Osteocyte (in vitro differentiated cells): ENCODE measurements around the gene C5orf46. TPM values are rescaled to one million over a fixed set of nuclear protein-coding genes. Genes with fewer than 3 reads are reported as not detected.
"Not testable (repeated sequence)": the region's sequence is repeated elsewhere in the genome, so short reads cannot be mapped to it uniquely, and the experiment has no call there.

Source experiments
- DNase-seq: peaks from one replicate; pipeline ENCODE4 v3.0.0; 2021; ENCODE audit warnings: mixed read lengths; ENCODE audit not compliant: unreplicated experiment; ENCODE audit errors: extremely low spot score
- H3K27ac Mint-ChIP-seq: one replicate; pipeline ENCODE4 v1.8.0; 2021; ENCODE audit warnings: mild to moderate bottlenecking, mixed read lengths; ENCODE audit not compliant: unreplicated experiment
- H3K27me3 Mint-ChIP-seq: one replicate; pipeline ENCODE4 v1.8.0; 2021; ENCODE audit warnings: mixed read lengths; ENCODE audit not compliant: unreplicated experiment
- H3K36me3 Mint-ChIP-seq: one replicate; pipeline ENCODE4 v1.8.0; 2021; ENCODE audit warnings: mixed read lengths; ENCODE audit not compliant: unreplicated experiment
- H3K4me1 Mint-ChIP-seq: one replicate; pipeline ENCODE4 v1.8.0; 2021; ENCODE audit warnings: mixed read lengths; ENCODE audit not compliant: unreplicated experiment
- H3K4me3 Mint-ChIP-seq: one replicate; pipeline ENCODE4 v1.8.0; 2021; ENCODE audit warnings: mild to moderate bottlenecking, moderate library complexity, mixed read lengths; ENCODE audit not compliant: unreplicated experiment
- H3K9me3 Mint-ChIP-seq: one replicate; pipeline ENCODE4 v1.8.0; 2021; ENCODE audit warnings: mixed read lengths; ENCODE audit not compliant: unreplicated experiment
- long read RNA-seq: library from polyadenylated mRNA; unstranded; transcript quantifications from one replicate; pipeline ENCODE4 v2.0.0, GENCODE V29; 2021
- total RNA-seq: library from RNA; stranded (reverse); gene quantifications from 2 replicates; pipeline ENCODE4 v1.2.1, GENCODE V29; 2021
- TF ChIP-seq, protein P1 (sequence below): fragments of 200-600 bp; sonication (generic); IDR thresholded peaks from 2 replicates; pipeline ENCODE4 v1.5.0; 2021; ENCODE audit warnings: antibody characterized with exemption, mild to moderate bottlenecking, moderate library complexity

C5orf46 gene
- not detected in 2 replicates for total RNA-seq
- long read RNA-seq = 0 reads

DNA sequence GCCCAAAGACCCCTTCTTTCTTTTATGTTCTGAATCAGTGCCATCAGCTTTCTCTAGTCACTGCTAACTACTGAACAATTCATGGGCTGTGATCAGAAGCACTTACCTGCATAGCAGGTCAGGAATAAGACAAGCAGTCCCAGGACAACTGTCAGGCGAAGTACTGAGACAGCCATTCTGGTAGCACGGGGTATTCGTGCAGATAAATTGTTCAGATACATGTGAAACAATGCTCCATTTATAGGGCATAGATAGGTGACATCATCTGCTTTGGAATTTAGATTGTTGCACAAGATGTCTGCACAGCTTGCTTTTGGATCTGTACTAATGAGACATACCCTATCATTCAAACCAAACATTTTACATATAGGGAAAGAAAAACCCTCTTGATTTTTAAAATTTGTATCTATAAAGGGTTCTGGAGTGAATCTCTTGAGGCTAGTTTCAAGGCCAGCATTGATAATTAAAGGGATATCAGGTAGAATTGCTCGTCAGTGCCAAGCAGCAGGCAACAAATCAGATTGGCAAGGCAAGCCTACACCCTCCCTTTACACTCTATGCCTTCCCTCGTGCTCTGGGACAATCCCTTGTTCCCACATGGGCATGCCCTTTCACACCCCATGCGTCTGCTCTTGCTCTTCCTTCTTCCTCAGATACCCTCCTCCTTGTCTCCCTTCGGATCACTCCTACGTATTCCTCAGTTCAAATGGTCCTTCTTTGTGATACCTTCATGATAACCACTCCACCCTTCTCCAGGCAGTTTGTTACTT lies at the start of gene C5orf46:
C5orf46 (minus strand) TSS at position 213 of the 770 bp plus-strand sequence; CDS start at position 176, 37 bp downstream.
- Mint-ChIP-seq H3K27me3 (peaks cover 7% of the 10 kb centered on the region), H3K9me3 (no peaks in the 10 kb centered on the region), H3K4me1 (peaks cover 5% of the 10 kb centered on the region), H3K27ac (no peak within 1 kb of the TSS), H3K4me3 (no peak within 1 kb of the TSS), H3K36me3 (no peaks in the 10 kb centered on the region)
- TF ChIP-seq, protein P1, sequence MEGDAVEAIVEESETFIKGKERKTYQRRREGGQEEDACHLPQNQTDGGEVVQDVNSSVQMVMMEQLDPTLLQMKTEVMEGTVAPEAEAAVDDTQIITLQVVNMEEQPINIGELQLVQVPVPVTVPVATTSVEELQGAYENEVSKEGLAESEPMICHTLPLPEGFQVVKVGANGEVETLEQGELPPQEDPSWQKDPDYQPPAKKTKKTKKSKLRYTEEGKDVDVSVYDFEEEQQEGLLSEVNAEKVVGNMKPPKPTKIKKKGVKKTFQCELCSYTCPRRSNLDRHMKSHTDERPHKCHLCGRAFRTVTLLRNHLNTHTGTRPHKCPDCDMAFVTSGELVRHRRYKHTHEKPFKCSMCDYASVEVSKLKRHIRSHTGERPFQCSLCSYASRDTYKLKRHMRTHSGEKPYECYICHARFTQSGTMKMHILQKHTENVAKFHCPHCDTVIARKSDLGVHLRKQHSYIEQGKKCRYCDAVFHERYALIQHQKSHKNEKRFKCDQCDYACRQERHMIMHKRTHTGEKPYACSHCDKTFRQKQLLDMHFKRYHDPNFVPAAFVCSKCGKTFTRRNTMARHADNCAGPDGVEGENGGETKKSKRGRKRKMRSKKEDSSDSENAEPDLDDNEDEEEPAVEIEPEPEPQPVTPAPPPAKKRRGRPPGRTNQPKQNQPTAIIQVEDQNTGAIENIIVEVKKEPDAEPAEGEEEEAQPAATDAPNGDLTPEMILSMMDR = no peak
- no peak for DNase-seq

DNA sequence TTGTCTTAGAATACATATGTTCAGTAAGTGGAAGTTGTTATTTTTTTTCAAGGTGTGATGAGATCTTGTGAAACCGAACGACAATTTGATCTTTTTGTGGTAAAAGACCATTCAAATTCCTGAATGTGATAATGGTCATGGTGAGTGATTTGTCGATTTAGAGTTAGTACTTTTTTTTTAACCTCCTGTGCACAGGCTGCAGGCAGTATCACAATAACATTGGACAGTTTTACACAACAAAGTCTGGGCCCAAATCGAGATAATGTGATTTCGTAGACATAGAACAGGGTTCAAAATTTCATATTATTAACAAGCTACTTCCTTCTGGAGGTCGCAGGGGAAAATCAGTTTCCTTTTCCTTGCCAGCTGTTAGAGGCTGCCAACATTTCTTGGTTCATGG lies 48.6 kb upstream of the C5orf46 start:
- Mint-ChIP-seq H3K4me1 (peaks cover 10% of the 10 kb centered on the region), H3K36me3 (peaks cover 7% of the 10 kb centered on the region), H3K9me3 (peaks cover 3% of the 10 kb centered on the region), H3K27me3 (no peaks in the 10 kb centered on the region), H3K4me3 (no peak overlapping the region), H3K27ac (peak overlapping the region; percentile 10)
- TF ChIP-seq, protein P1 = no peak
- no peak for DNase-seq

GRCh38 chr5:147949711-147950573 lies 43.6 kb upstream of the C5orf46 start:
- Mint-ChIP-seq H3K27ac (no peak overlapping the region), H3K27me3 (no peaks in the 10 kb centered on the region), H3K4me1 (peaks cover 18% of the 10 kb centered on the region), H3K4me3 (no peak overlapping the region), H3K36me3 (peaks cover 6% of the 10 kb centered on the region), H3K9me3 (no peaks in the 10 kb centered on the region)
- no peak for DNase-seq
- TF ChIP-seq, protein P1 = peak; percentile 74

- DNase-seq, H3K27me3 Mint-ChIP-seq, H3K9me3 Mint-ChIP-seq, H3K36me3 Mint-ChIP-seq: not testable (repeated sequence)
- peak overlapping the region; percentile 91 for H3K4me3 Mint-ChIP-seq
- peaks cover 18% of the 10 kb centered on the region for H3K4me1 Mint-ChIP-seq
- peak overlapping the region; percentile 96 for H3K27ac Mint-ChIP-seq
These were observed 40.4 kb upstream of the C5orf46 start for GRCh38 chr5:147946658-147947274.

DNA sequence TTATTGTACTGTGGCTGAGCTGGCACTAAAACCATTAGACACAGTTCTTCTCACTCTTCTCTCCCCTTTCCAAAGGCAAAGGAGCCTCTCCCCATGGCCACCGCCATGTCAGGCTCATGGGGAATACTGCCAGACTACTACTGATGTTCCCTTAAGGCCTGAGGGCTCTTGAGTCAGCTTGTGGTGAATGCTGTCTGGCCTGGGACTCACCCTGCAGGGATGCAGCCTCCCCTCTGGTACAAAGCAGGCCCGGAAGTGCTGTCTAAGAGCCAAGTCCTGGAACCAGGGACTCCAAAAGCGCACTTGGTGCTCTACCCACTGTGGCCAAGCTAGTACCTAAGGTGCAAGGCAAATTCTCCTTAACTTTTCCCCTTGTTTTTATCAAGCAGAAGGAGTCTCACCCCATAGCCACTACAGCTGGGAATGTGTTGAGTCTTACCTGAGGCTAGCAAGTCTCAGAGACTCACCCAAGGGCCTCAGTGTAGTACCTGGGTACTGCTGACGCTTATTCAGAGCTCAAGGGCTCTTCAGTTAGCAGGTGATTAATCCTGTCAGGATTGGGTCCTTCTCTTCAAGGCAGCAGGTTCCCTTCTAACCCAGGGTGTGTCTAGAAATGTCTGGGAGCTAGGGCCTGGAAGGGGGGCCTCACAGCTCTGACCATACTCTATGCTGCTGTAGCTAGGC lies 33.2 kb upstream of the C5orf46 start:
- TF ChIP-seq, protein P1 = no peak
- peaks cover 24% of the 10 kb centered on the region for H3K27me3 Mint-ChIP-seq
- H3K4me3 Mint-ChIP-seq = no peak overlapping the region
- H3K27ac Mint-ChIP-seq = no peak overlapping the region
- H3K9me3 Mint-ChIP-seq = no peaks in the 10 kb centered on the region
- no peaks in the 10 kb centered on the region for H3K4me1 Mint-ChIP-seq
- H3K36me3 Mint-ChIP-seq = no peaks in the 10 kb centered on the region
- DNase-seq = no peak
